ENCODE results near the gene SAMD3.
"Not testable (repeated sequence)": the region's sequence is repeated elsewhere in the genome, so short reads cannot be mapped to it uniquely, and the experiment has no call there.

The SAMD3 gene

GRCh38 chr6:130202782-130203181 lies 20.0 kb downstream of the SAMD3 start:
- Mint-ChIP-seq H3K9me3 (peaks cover 5% of the 10 kb centered on the region), H3K4me3 (no peak overlapping the region), H3K27me3 (no peaks in the 10 kb centered on the region), H3K36me3 (peaks cover 78% of the 10 kb centered on the region), H3K27ac (peak overlapping the region; percentile 13), H3K4me1 (peaks cover 19% of the 10 kb centered on the region)
- peak; percentile 34 for DNase-seq
- CTCF ChIA-PET = interaction anchor here (0.6 to 2.4 kb wide), 3 partner anchors 16 to 1383 kb away, joined by 3 to 8 read pairs (median 3); partner anchors contain the start of gene SAMD3

DNA sequence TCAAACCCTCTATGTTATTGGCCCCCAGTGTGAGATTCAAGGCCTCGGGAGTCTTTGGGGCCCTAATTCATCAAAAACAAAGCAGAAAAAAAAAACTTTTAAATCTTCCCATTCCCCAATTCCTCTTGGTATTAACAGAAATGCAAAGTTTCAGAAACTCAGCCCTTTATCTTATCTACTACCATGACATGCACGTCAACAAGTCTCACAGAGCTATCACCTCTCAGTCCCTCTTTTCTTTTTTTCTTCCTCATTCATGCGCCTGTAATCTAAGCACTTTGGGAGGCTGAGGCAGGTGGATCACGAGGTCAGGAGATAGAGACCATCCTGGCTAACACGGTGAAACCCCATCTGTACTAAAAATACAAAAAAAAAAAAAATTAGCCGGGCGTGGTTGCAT lies 22.7 kb downstream of the SAMD3 start:
- peaks cover 77% of the 10 kb centered on the region for H3K36me3 Mint-ChIP-seq
- peaks cover 23% of the 10 kb centered on the region for H3K4me1 Mint-ChIP-seq
- H3K27me3 Mint-ChIP-seq = no peaks in the 10 kb centered on the region
- no peak for DNase-seq
- H3K4me3 Mint-ChIP-seq = no peak overlapping the region
- H3K9me3 Mint-ChIP-seq = peaks cover 5% of the 10 kb centered on the region
- CTCF ChIA-PET = no interaction called here
- no peak overlapping the region for H3K27ac Mint-ChIP-seq

GRCh38 chr6:130198483-130199035 lies 24.2 kb downstream of the SAMD3 start:
- Mint-ChIP-seq H3K4me1 (peaks cover 26% of the 10 kb centered on the region), H3K27ac (no peak overlapping the region), H3K36me3 (peaks cover 81% of the 10 kb centered on the region), H3K27me3 (no peaks in the 10 kb centered on the region), H3K9me3 (peaks cover 5% of the 10 kb centered on the region), H3K4me3 (no peak overlapping the region)
- CTCF ChIA-PET = no interaction called here
- DNase-seq = no peak

GRCh38 chr6:130197816-130198482 lies 24.8 kb downstream of the SAMD3 start:
- H3K36me3 Mint-ChIP-seq = peaks cover 82% of the 10 kb centered on the region
- H3K27ac Mint-ChIP-seq, CTCF ChIA-PET, H3K27me3 Mint-ChIP-seq, H3K4me3 Mint-ChIP-seq, DNase-seq: not testable (repeated sequence)
- peaks cover 10% of the 10 kb centered on the region for H3K9me3 Mint-ChIP-seq
- H3K4me1 Mint-ChIP-seq = peaks cover 27% of the 10 kb centered on the region

GRCh38 chr6:130194434-130194833 lies 28.3 kb downstream of the SAMD3 start:
- H3K27ac Mint-ChIP-seq, H3K4me3 Mint-ChIP-seq, H3K27me3 Mint-ChIP-seq, DNase-seq: not testable (repeated sequence)
- H3K4me1 Mint-ChIP-seq = peaks cover 50% of the 10 kb centered on the region
- H3K9me3 Mint-ChIP-seq = peaks cover 10% of the 10 kb centered on the region
- CTCF ChIA-PET = interaction anchor here (0.8 kb wide), 1 partner anchor 8 kb away, joined by 3 read pairs; no protein-coding TSS in a partner anchor
- peaks cover 82% of the 10 kb centered on the region for H3K36me3 Mint-ChIP-seq

GRCh38 chr6:130190701-130191690 lies 31.8 kb downstream of the SAMD3 start:
- H3K36me3 Mint-ChIP-seq = peaks cover 84% of the 10 kb centered on the region
- peaks cover 74% of the 10 kb centered on the region for H3K4me1 Mint-ChIP-seq
- H3K27ac Mint-ChIP-seq = no peak overlapping the region
- H3K9me3 Mint-ChIP-seq = peaks cover 10% of the 10 kb centered on the region
- CTCF ChIA-PET = no interaction called here
- no peak for DNase-seq
- H3K4me3 Mint-ChIP-seq = no peak overlapping the region
- H3K27me3 Mint-ChIP-seq = no peaks in the 10 kb centered on the region

GRCh38 chr6:130189531-130190397 lies 33.0 kb downstream of the SAMD3 start:
- Mint-ChIP-seq H3K27ac (peak overlapping the region; percentile 34), H3K36me3 (peaks cover 79% of the 10 kb centered on the region), H3K4me3 (no peak overlapping the region), H3K9me3 (peaks cover 10% of the 10 kb centered on the region), H3K4me1 (peaks cover 77% of the 10 kb centered on the region), H3K27me3 (no peaks in the 10 kb centered on the region)
- CTCF ChIA-PET = no interaction called here
- no peak for DNase-seq

- Mint-ChIP-seq H3K27ac (no peak overlapping the region), H3K4me3 (no peak overlapping the region), H3K27me3 (no peaks in the 10 kb centered on the region), H3K36me3 (peaks cover 73% of the 10 kb centered on the region), H3K4me1 (peaks cover 80% of the 10 kb centered on the region), H3K9me3 (peaks cover 8% of the 10 kb centered on the region)
- no peak for DNase-seq
- CTCF ChIA-PET = interaction anchor here (0.5 to 1.5 kb wide), 3 partner anchors 10 to 140 kb away, joined by 3 read pairs; no protein-coding TSS in a partner anchor
These were observed 34.4 kb downstream of the SAMD3 start for GRCh38 chr6:130188207-130188899.

GRCh38 chr6:130187335-130188206 lies 35.2 kb downstream of the SAMD3 start:
- Mint-ChIP-seq H3K27ac (no peak overlapping the region), H3K9me3 (peaks cover 2% of the 10 kb centered on the region), H3K36me3 (peaks cover 68% of the 10 kb centered on the region), H3K27me3 (no peaks in the 10 kb centered on the region), H3K4me3 (no peak overlapping the region), H3K4me1 (peaks cover 80% of the 10 kb centered on the region)
- no peak for DNase-seq
- CTCF ChIA-PET = interaction anchor here (0.5 to 1.5 kb wide), 5 partner anchors 9 to 139 kb away, joined by 3 read pairs; no protein-coding TSS in a partner anchor

DNA sequence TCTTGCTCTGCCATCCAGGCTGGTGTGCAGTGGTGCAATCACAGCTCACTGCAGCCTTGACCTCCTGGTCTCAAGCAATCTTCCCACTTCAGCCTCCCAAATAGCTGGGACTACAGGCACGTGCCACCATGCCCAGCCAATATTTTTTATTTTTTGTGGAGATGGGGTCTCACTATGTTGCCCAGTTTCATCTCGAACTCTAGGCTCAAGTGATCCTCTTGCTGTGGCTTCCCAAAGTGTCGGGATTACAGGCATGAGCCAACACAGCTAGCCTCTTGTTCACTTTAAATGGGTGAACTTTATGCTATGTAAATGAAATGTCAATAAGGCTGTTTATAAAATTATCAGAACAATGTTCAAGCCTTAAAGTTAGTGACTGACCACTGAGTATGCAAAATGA lies 37.1 kb downstream of the SAMD3 start:
- peaks cover 70% of the 10 kb centered on the region for H3K36me3 Mint-ChIP-seq
- CTCF ChIA-PET = interaction anchor here (0.6 to 1.0 kb wide), 2 partner anchors 9 to 604 kb away, joined by 3 read pairs; no protein-coding TSS in a partner anchor
- H3K4me1 Mint-ChIP-seq = peaks cover 73% of the 10 kb centered on the region
- H3K27me3 Mint-ChIP-seq = no peaks in the 10 kb centered on the region
- no peak for DNase-seq
- H3K9me3 Mint-ChIP-seq = peaks cover 1% of the 10 kb centered on the region
- no peak overlapping the region for H3K4me3 Mint-ChIP-seq
- H3K27ac Mint-ChIP-seq = no peak overlapping the region

- H3K9me3 Mint-ChIP-seq = peaks cover 1% of the 10 kb centered on the region
- peaks cover 63% of the 10 kb centered on the region for H3K4me1 Mint-ChIP-seq
- peak overlapping the region; percentile 45 for H3K4me3 Mint-ChIP-seq
- CTCF ChIA-PET = interaction anchor here (0.6 kb wide), 1 partner anchor 347 kb away, joined by 3 read pairs; no protein-coding TSS in a partner anchor
- peak overlapping the region; percentile 92 for H3K27ac Mint-ChIP-seq
- peaks cover 66% of the 10 kb centered on the region for H3K36me3 Mint-ChIP-seq
- no peaks in the 10 kb centered on the region for H3K27me3 Mint-ChIP-seq
- peak; percentile 61 for DNase-seq
These were observed 39.2 kb downstream of the SAMD3 start for GRCh38 chr6:130183271-130184222.

Measured in activated naive CD4-positive, alpha-beta T cell treated with anti-CD3 and anti-CD28 coated beads, Interleukin-2, amount 10 ng/mL, durations not matched to agents 7 days and 5 days (primary cell).